ENCODE data around the gene TRNT1. TPM values are rescaled to one million over a fixed set of nuclear protein-coding genes. Genes with fewer than 3 reads are reported as not detected.

The TRNT1 gene
- total and polyA plus RNA-seq, 2 experiments from 2014 or later = 33.9 to 36.4 TPM

GRCh38 chr3:3105246-3105645, 21.5 kb upstream of the TRNT1 start:
- H3K27me3 Mint-ChIP-seq (ENCODE audit: insufficient read depth, low read depth, poor library complexity) = peaks cover 4% of the 10 kb centered on the region
- Histone ChIP-seq H3K36me3 (ENCODE audit: insufficient read depth) (no peaks in the 10 kb centered on the region), H4K20me1 (replicated peaks; ENCODE audit: insufficient read depth) (no peaks in the 10 kb centered on the region), H3K79me2 (replicated peaks; ENCODE audit: insufficient read depth) (no peaks in the 10 kb centered on the region), H3K4me1 (ENCODE audit: insufficient read depth) (peaks cover 8% of the 10 kb centered on the region; the same call in 1 of the 2 replicates), H3K27me3 (ENCODE audit: insufficient read depth) (no peaks in the 10 kb centered on the region), H3F3A (replicated peaks; ENCODE audit: low read depth) (no peaks in the 10 kb centered on the region), H3K27ac (ENCODE audit: low read depth) (no peak overlapping the region), H3K9me2 (ENCODE audit: insufficient read depth) (0 out of 2 replicates have a peak, but pooled peaks cover 6% of the 10 kb centered on the region), H2AFZ (peak overlapping the region; percentile 29; the same call in 1 of the 2 replicates), H3K4me3 (no peak overlapping the region), H3K4me2 (no peak overlapping the region)
- peaks cover 15% of the 10 kb centered on the region for H3K36me3 Mint-ChIP-seq (ENCODE audit: low read depth)
- H3K9me3 Mint-ChIP-seq = peaks cover 91% of the 10 kb centered on the region
- DNase-seq (ENCODE audit: low spot score) = no peak
- no peaks in the 10 kb centered on the region for H3K4me1 Mint-ChIP-seq
- H3K27ac Mint-ChIP-seq = no peak overlapping the region
- no peak for TF ChIP-seq ZNF462 (CRISPR knock-in tag; IDR thresholded peaks at IDR 0.05)
- TF ChIP-seq CTCF (conservative IDR thresholded peaks at IDR 0.05; ENCODE audit: low read depth in 2 of 2) = no peak
- TF ChIP-seq EZH2 (IDR thresholded peaks at IDR 0.05; ENCODE audit: low read depth, unreplicated experiment) = no peak
- TF ChIP-seq REST (IDR thresholded peaks at IDR 0.05; ENCODE audit: unreplicated experiment) = no peak
- no peak for TF ChIP-seq ZNF114 (CRISPR knock-in tag; IDR thresholded peaks at IDR 0.05)
- no peak for TF ChIP-seq STAT1 (IDR thresholded peaks at IDR 0.05; ENCODE audit: unreplicated experiment)
- TF ChIP-seq ETS1 (IDR thresholded peaks at IDR 0.05) = no peak
- no peak for TF ChIP-seq EZH2phosphoT487 (IDR thresholded peaks at IDR 0.05; ENCODE audit: unreplicated experiment)
- TF ChIP-seq ZNF331 (CRISPR knock-in tag; IDR thresholded peaks at IDR 0.05; ENCODE audit: low read depth) = no peak
- no peak for TF ChIP-seq POLR2AphosphoS5 (IDR thresholded peaks at IDR 0.05; ENCODE audit: low read depth)
- no peak for TF ChIP-seq CREB1 (CRISPR knock-in tag; IDR thresholded peaks at IDR 0.05; ENCODE audit: low read depth)
- TF ChIP-seq JUNB (IDR thresholded peaks at IDR 0.05; ENCODE audit: unreplicated experiment) = no peak
- TF ChIP-seq NANOG (IDR thresholded peaks at IDR 0.05; ENCODE audit: borderline replicate concordance) = no peak
- no peak overlapping the region for H3K4me3 Mint-ChIP-seq
- no peak for ATAC-seq
